Skeletal muscle cell (primary cell): ENCODE results near the gene CELSR2.

Experiments used
- DNase-seq: peaks from one replicate; pipeline ENCODE4 v3.0.0-alpha.2; 2010; ENCODE audit warnings: low read depth
- H3K4me3 ChIP-seq: 2 replicates; pipeline ENCODE4 v1.5.1; 2011; ENCODE audit warnings: low read depth, mild to moderate bottlenecking, control low read depth, low read length, moderate library complexity

The CELSR2 gene

GRCh38 chr1:109249654-109250401 lies 489 bp downstream of the CELSR2 start:
- H3K4me3 ChIP-seq, result peak overlapping the region; percentile 41
- DNase-seq, result no peak

GRCh38 chr1:109250454-109251276 lies 1.3 kb downstream of the CELSR2 start:
- no peak for DNase-seq
- no peak overlapping the region for H3K4me3 ChIP-seq

- no peak for DNase-seq
- H3K4me3 ChIP-seq, result no peak overlapping the region
Measured at GRCh38 chr1:109251277-109252166, 2.2 kb downstream of the CELSR2 start.

DNA sequence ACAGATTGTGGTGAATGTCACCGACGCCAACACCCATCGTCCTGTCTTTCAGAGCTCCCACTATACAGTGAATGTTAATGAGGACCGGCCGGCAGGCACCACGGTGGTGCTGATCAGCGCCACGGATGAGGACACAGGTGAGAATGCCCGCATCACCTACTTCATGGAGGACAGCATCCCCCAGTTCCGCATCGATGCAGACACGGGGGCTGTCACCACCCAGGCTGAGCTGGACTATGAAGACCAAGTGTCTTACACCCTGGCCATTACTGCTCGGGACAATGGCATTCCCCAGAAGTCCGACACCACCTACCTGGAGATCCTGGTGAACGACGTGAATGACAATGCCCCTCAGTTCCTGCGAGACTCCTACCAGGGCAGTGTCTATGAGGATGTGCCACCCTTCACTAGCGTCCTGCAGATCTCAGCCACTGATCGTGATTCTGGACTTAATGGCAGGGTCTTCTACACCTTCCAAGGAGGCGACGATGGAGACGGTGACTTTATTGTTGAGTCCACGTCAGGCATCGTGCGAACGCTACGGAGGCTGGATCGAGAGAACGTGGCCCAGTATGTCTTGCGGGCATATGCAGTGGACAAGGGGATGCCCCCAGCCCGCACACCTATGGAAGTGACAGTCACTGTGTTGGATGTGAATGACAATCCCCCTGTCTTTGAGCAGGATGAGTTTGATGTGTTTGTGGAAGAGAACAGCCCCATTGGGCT lies 3.0 kb downstream of the CELSR2 start:
- H3K4me3 ChIP-seq, result no peak overlapping the region

GRCh38 chr1:109252893-109253802 lies 3.8 kb downstream of the CELSR2 start:
- no peak for DNase-seq

More for the DNA sequence above, 3.0 kb downstream of the CELSR2 start:
- DNase-seq, result no peak

DNA sequence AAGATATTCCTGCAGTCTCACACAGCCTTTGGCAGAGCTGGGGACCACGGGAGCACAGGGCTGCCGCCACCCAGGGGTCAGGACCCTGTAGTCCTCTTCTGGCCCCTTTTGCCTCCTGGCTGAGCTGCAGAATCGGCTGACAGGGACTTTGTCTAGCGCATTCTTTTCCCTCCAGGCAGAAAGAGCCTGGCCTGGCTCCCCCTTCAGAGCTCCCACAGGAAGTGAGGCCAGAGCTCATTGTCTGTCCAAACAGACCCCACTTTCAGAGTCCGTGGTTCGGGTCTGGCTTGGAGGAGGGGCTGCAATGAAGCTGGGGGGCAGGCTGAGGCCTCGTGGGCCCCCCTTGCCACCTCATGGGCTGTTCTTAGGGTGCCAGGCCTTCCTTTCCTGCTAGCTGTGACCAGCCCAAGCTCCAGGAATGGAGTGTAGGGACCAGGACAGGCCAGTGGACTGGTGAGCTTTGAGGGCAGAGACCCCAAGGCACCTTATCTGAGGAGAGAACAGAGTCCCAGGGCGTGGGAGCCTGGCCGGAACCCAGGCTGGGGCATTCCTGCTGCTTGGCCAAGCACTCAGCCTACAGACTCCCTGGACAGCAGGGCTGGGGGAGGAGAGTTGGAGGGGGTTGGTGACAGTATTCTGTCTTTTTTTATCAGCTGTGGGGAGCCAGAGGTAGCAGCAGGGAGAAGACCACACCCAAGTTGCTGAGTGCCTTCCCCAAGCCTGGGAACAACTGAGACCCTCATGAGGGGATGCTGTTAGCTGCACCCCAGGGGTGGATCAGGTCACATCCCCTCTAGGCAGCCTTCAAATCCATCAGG lies 4.7 kb downstream of the CELSR2 start:
- no peak for DNase-seq
- no peak overlapping the region for H3K4me3 ChIP-seq

More at GRCh38 chr1:109252893-109253802, 3.8 kb downstream of the CELSR2 start:
- no peak overlapping the region for H3K4me3 ChIP-seq

DNA sequence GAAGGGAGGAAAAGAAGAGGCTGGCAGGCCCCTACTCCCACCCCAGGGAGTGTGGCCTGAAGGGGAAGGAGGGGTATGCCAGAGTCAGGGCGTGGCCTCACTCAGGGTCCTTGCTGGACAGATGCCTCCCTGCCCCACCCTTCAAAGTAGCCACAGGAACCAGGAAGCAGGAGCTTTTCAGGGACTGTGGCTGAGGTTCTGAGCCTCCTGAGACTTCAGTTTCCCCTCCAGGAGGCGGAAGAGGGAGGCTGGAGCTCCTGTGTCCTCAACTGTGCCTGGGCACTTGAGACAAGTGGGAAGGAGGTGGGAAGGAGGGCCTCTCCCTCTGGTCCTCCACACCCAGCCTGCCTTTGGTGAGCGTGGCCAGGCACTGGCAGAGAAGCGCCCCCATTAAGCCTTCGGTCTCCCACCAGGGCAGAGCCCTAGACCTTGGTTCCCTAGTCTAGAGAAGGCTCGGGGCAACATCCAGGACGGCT lies 5.3 kb downstream of the CELSR2 start:
- H3K4me3 ChIP-seq, result no peak overlapping the region
- DNase-seq, result no peak

- H3K4me3 ChIP-seq, result no peak overlapping the region
Measured at GRCh38 chr1:109255097-109255651, 5.8 kb downstream of the CELSR2 start.

GRCh38 chr1:109255678-109256077 lies 6.3 kb downstream of the CELSR2 start:
- no peak for DNase-seq
- H3K4me3 ChIP-seq, result no peak overlapping the region

More at GRCh38 chr1:109255097-109255651, 5.8 kb downstream of the CELSR2 start:
- DNase-seq, result no peak

GRCh38 chr1:109256085-109256484 lies 6.7 kb downstream of the CELSR2 start:
- H3K4me3 ChIP-seq, result no peak overlapping the region
- DNase-seq, result no peak

DNA sequence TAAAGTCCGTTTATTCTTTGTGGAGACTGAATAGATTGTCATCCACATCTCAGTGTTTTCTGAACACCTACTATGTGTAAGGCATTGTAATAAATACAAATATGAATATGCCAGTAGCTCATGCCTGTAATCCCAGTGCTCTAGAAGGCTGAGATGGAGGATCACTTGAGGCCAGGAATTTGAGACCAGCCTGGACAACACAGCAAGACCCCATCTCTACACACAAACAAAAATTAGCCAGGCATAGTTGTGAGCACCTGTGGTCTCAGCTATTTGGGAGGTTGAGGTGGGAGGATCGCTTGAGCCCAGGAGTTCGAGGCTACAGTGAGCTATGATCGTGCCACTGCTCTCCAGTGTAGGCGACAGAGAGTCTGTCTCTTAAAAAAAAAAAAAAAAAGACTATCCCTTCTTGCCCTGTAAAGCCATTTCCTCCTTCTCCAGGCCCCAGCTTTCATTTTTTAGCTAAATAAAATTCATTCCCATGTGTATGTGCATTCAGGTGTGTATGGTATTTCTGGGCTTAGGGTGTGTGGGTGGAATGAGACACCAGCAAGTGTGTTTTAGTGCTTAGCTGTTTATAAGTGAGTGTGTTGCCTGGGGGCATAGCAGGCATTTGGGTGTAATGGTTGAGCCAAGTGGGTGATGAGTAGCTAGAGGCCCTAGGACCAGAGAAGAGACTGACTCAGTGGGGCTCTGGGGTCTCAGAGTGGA lies 7.8 kb downstream of the CELSR2 start:
- DNase-seq, result no peak
- no peak overlapping the region for H3K4me3 ChIP-seq

DNA sequence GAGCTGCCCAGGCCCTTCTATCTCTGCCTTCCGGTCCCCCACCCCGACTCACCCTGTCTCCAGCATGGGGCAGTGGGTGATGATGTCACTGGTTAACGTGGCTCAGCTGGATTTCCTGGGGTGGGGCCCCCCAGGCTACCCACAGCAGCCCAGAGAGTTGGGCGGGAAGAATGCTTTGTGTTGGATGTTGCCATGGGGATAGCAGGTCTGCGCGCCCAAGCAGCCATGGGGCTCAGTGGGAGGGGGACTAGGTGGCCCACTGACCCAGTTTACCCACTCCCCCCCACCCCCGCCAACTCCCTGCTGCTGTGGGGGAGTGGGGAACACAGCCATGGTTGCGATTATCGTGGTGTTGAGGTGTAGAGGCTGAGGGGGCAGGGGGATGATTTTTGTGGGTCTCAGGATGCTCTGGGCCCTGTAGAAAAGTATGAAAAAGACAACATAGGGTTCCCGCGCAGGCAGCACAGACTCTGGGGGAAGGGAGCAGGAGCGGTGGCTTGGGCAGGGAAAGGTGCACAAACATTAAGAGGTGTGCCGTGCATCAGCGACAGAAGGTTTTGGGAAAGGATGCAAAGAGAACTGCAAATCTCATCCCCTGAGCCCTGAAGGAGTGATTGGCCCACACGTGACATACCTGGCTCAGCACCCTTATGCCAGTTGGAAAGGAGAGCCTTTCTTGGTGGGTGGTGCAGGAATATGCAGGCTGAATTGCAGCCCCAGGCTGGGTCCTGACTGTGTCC lies 8.5 kb downstream of the CELSR2 start:
- no peak for DNase-seq
- no peak overlapping the region for H3K4me3 ChIP-seq

DNA sequence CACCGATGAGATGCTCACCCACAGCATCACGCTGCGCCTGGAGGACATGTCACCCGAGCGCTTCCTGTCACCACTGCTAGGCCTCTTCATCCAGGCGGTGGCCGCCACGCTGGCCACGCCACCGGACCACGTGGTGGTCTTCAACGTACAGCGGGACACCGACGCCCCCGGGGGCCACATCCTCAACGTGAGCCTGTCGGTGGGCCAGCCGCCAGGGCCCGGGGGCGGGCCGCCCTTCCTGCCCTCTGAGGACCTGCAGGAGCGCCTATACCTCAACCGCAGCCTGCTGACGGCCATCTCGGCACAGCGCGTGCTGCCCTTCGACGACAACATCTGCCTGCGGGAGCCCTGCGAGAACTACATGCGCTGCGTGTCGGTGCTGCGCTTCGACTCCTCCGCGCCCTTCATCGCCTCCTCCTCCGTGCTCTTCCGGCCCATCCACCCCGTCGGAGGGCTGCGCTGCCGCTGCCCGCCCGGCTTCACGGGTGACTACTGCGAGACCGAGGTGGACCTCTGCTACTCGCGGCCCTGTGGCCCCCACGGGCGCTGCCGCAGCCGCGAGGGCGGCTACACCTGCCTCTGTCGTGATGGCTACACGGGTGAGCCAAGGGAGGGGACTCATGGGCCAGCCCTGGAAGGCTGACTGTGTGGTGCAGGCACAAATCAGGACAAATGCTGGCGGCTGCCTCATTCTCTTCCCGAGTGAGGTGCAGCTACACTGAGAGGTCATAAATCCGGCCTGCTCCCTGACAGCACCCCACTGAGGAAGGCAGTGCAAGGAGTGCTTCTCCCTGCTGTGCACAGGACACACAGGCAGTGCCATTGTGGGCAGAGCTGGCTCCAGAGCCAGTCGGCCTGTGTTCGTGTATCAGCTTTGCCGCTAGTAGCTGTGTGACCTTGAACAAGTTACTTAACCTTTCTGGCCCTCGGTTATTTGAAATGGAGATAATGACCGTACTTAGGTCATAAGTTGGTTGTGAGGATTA lies 9.4 kb downstream of the CELSR2 start:
- DNase-seq, result no peak
- no peak overlapping the region for H3K4me3 ChIP-seq

DNA sequence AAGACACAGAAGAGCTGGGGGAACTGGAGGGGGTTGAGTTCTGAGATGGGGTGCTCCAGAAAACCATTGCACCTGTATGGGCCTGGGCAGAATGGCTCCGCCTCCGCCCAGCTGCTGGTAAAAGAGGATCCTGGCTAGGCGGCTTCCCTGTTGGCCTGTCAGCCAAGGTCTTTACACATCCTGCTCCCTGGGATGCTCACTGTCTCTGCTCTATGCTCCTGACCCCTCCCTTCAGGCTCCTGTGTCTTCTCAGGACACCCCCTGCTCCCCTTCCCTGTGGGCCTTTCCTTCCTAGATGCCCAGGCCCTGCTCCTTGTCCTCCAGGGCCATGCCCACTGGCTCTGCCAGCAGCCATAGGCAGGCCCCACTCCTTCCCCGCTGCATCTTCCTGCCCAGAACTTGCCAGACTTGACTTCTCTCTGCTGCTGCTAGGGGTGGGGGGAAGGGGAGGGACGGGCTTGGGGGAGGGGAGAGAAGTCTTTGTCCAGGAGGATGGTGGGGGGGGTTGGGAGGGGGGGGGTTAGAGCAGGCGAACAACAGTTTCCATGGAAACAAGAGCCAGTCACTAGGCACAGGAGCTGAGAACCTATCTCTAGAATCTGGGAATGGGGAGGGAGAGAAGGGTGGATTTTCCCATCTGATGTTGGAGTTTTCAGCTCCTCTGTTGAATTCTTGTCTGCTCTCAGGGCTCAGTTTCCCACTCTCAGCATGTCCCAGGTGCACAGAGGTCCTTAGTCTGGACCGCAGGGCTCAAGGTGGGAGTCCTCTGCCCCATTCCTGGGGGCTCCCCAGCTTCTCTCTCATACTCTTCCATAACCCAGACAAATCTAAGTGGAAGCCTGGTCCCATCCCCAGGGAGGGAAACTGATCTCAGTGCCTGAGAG lies 10.6 kb downstream of the CELSR2 start:
- DNase-seq, result no peak

More for the DNA sequence above, 10.6 kb downstream of the CELSR2 start:
- H3K4me3 ChIP-seq, result no peak overlapping the region
